Breast epithelium (tissue), 3 donors: ENCODE results near the gene POR.

ENCODE experiments used
- POLR2AphosphoS5 ChIP-seq, 3 donors: sonication (generic); formaldehyde crosslinking; IDR thresholded peaks; one replicate each; pipeline ENCODE4 v1.6.1; 2017; ENCODE audit warnings: antibody characterized with exemption in 3 of 3
- TF ChIP-seq, protein P1 (sequence below), 3 donors: fragments of 450-650 bp; IDR thresholded peaks; one replicate each; pipeline ENCODE4 v1.5.1; 2016 to 2017; ENCODE audit warnings: antibody characterized with exemption in 3 of 3, mild to moderate bottlenecking in 3 of 3, moderate library complexity in 3 of 3

DNA sequence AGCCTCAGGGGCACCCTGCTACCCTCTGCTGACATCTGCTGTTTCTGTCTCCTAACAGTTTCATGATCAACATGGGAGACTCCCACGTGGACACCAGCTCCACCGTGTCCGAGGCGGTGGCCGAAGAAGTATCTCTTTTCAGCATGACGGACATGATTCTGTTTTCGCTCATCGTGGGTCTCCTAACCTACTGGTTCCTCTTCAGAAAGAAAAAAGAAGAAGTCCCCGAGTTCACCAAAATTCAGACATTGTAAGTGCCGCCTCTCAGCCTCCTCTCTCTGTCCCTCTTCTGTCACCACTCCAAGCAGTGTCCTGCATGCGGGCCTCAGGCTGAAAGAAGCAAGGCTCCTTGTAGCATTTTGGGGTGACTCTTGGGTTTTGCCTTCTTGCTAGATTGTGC, 39.0 kb downstream of the POR start:
- TF ChIP-seq POLR2AphosphoS5 (IDR thresholded peaks at IDR 0.05): no peak
- TF ChIP-seq, protein P1, sequence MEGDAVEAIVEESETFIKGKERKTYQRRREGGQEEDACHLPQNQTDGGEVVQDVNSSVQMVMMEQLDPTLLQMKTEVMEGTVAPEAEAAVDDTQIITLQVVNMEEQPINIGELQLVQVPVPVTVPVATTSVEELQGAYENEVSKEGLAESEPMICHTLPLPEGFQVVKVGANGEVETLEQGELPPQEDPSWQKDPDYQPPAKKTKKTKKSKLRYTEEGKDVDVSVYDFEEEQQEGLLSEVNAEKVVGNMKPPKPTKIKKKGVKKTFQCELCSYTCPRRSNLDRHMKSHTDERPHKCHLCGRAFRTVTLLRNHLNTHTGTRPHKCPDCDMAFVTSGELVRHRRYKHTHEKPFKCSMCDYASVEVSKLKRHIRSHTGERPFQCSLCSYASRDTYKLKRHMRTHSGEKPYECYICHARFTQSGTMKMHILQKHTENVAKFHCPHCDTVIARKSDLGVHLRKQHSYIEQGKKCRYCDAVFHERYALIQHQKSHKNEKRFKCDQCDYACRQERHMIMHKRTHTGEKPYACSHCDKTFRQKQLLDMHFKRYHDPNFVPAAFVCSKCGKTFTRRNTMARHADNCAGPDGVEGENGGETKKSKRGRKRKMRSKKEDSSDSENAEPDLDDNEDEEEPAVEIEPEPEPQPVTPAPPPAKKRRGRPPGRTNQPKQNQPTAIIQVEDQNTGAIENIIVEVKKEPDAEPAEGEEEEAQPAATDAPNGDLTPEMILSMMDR (IDR thresholded peaks at IDR 0.05): no peak
